ENCODE data around the gene DLEC1.

GRCh38 chr3:38157117-38157516 is 118.1 kb downstream of the DLEC1 start:
- TF ChIP-seq POLR2A (IDR thresholded peaks at IDR 0.05) (no peak), CTCF (IDR thresholded peaks at IDR 0.05) (no peak)
